Thyroid gland (tissue), 4 donors: ENCODE results near the gene ANGPT4.

Experiments used
- POLR2A ChIP-seq, 2 donors: fragments of 450-650 bp; IDR thresholded peaks; one replicate each; pipeline ENCODE4 v1.6.1; 2017; ENCODE audit warnings: antibody characterized with exemption in 2 of 2, mild to moderate bottlenecking in 2 of 2, moderate library complexity in 1 of 2
- TF ChIP-seq, protein P1 (sequence below), 6 experiments: fragments of 200-600 bp in 3 of 6; fragments of 450-650 bp in 3 of 6; sonication (generic) in 3 of 6; IDR thresholded peaks; one replicate each; pipeline ENCODE4 v1.5.1; 2016 to 2019; ENCODE audit warnings: antibody characterized with exemption in 6 of 6, mild to moderate bottlenecking in 2 of 6, inconsistent platforms in 1 of 6, moderate library complexity in 1 of 6

DNA sequence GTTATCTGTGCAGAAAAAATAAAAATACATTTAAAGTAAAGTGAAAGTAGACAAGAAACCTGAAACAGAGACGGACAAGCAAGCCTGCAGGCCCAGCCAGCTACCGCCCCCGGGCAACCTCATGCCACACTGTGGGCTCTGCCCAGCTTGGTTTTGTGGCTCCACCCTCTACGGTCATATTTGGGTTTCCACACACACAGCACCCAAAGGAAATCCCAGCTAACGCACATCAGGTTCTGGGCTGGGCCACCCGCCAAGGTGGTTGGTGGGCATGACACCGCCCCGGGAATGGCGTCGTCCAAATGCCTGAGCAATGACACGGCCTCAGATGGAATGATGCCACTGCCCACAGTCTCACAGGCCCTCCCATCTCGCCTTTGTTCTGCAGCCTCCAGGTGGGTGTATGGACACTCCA lies 59.8 kb downstream of the ANGPT4 start:
- TF ChIP-seq, protein P1, sequence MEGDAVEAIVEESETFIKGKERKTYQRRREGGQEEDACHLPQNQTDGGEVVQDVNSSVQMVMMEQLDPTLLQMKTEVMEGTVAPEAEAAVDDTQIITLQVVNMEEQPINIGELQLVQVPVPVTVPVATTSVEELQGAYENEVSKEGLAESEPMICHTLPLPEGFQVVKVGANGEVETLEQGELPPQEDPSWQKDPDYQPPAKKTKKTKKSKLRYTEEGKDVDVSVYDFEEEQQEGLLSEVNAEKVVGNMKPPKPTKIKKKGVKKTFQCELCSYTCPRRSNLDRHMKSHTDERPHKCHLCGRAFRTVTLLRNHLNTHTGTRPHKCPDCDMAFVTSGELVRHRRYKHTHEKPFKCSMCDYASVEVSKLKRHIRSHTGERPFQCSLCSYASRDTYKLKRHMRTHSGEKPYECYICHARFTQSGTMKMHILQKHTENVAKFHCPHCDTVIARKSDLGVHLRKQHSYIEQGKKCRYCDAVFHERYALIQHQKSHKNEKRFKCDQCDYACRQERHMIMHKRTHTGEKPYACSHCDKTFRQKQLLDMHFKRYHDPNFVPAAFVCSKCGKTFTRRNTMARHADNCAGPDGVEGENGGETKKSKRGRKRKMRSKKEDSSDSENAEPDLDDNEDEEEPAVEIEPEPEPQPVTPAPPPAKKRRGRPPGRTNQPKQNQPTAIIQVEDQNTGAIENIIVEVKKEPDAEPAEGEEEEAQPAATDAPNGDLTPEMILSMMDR (IDR thresholded peaks at IDR 0.05) = no peak
- TF ChIP-seq POLR2A (IDR thresholded peaks at IDR 0.05) = no peak
